ENCODE results near the gene FAM120B.
"Not testable (repeated sequence)": the region's sequence is repeated elsewhere in the genome, so short reads cannot be mapped to it uniquely, and the experiment has no call there.

FAM120B gene

GRCh38 chr6:170314983-170315382 is 8.4 kb downstream of the FAM120B start:
- H3K4me3 ChIP-seq (ENCODE audit: control insufficient read depth, low read depth, low read length): no peak overlapping the region
- TF ChIP-seq, protein P1, sequence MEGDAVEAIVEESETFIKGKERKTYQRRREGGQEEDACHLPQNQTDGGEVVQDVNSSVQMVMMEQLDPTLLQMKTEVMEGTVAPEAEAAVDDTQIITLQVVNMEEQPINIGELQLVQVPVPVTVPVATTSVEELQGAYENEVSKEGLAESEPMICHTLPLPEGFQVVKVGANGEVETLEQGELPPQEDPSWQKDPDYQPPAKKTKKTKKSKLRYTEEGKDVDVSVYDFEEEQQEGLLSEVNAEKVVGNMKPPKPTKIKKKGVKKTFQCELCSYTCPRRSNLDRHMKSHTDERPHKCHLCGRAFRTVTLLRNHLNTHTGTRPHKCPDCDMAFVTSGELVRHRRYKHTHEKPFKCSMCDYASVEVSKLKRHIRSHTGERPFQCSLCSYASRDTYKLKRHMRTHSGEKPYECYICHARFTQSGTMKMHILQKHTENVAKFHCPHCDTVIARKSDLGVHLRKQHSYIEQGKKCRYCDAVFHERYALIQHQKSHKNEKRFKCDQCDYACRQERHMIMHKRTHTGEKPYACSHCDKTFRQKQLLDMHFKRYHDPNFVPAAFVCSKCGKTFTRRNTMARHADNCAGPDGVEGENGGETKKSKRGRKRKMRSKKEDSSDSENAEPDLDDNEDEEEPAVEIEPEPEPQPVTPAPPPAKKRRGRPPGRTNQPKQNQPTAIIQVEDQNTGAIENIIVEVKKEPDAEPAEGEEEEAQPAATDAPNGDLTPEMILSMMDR (IDR thresholded peaks at IDR 0.05; ENCODE audit: control insufficient read depth, insufficient read depth, low read depth, low read length, missing control alignments): no peak
- no peak for DNase-seq (ENCODE audit: low read depth)

DNA sequence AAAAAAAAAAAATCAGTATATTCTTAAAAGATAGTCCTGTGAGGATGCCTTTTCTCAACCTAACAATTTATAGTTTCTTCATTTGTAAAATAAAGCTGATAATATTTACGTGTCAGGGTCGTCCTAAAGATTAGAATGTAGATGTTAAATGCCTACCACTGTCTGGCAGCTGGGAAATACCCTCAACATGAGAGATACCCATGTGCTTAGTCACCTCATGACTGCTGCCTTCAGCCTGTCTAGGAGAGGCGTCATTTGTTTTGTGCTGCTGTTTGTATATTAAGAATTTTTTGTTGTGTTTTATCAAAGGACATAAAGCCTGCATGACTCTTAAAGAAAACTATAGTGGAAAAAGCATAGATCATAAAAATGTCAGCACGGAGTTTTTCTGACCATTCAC is 9.5 kb downstream of the FAM120B start:
- TF ChIP-seq, protein P1 (IDR thresholded peaks at IDR 0.05; ENCODE audit: control insufficient read depth, insufficient read depth, low read depth, low read length, missing control alignments): no peak
- no peak for DNase-seq (ENCODE audit: low read depth)
- H3K4me3 ChIP-seq (ENCODE audit: control insufficient read depth, low read depth, low read length): no peak overlapping the region

- TF ChIP-seq, protein P1 (IDR thresholded peaks at IDR 0.05; ENCODE audit: control insufficient read depth, insufficient read depth, low read depth, low read length, missing control alignments): no peak
Observed at GRCh38 chr6:170317076-170317475, 10.5 kb downstream of the FAM120B start.

DNA sequence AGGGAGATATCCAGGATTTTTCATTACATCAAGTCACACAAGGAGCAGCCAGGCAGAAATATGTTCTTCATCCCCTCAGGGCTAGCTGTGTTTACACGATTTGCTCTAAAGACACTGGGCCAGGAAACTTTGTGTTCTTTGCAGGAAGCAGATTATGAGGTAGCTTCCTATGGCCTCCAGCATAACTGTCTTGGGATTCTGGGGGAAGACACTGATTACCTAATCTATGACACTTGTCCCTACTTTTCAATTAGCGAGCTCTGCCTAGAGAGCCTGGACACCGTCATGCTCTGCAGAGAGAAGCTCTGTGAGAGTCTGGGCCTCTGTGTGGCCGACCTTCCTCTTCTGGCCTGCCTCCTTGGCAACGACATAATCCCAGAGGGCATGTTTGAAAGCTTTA is 11.2 kb downstream of the FAM120B start:
- TF ChIP-seq, protein P1 (IDR thresholded peaks at IDR 0.05; ENCODE audit: control insufficient read depth, insufficient read depth, low read depth, low read length, missing control alignments): no peak
- no peak for DNase-seq (ENCODE audit: low read depth)
- H3K4me3 ChIP-seq (ENCODE audit: control insufficient read depth, low read depth, low read length): no peak overlapping the region

More at GRCh38 chr6:170317076-170317475, 10.5 kb downstream of the FAM120B start:
- H3K4me3 ChIP-seq (ENCODE audit: control insufficient read depth, low read depth, low read length): no peak overlapping the region
- no peak for DNase-seq (ENCODE audit: low read depth)

DNA sequence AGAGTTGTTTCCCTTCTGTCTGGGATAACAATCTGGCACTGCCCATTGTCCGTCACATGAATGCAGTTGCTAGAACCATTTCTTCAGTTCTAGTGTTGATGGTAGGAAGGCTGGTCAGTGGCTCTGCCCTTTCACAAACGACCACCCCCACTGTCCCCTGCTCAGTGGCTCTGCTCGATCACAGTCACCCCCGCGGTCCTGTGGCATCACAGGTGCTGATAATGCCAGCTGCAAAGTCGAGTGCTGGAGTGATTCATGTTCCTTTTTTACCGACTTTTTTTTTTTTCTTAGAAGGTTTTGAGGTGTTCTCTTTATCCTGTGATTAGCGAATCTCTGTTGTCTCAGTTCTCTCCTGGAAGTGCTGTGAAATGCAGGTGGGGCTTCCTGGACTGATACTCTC is 22.8 kb downstream of the FAM120B start:
- TF ChIP-seq, protein P1 (IDR thresholded peaks at IDR 0.05; ENCODE audit: control insufficient read depth, insufficient read depth, low read depth, low read length, missing control alignments): no peak
- no peak for DNase-seq (ENCODE audit: low read depth)
- no peak overlapping the region for H3K4me3 ChIP-seq (ENCODE audit: control insufficient read depth, low read depth, low read length)

DNA sequence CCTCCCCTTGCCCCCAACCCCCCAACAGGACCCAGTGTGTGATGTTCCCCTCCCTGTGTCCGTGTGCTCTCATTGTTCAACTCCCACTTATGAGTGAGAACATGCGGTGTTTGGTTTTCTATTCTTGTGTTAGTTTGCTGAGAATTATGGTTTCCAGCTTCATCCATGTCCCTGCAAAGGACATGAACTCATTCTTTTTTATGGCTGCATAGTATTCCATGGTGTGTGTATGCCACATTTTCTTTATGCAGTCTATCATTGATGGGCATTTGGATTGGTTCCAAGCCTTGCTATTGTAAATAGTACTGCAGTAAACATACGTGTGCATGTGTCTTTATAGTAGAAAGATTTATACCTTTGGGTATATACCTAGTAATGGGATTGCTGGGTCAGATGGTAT is 28.6 kb downstream of the FAM120B start:
- not testable (repeated sequence) for H3K4me3 ChIP-seq (ENCODE audit: control insufficient read depth, low read depth, low read length); DNase-seq (ENCODE audit: low read depth)

- DNase-seq (ENCODE audit: low read depth): peak; percentile 3
- TF ChIP-seq, protein P1 (IDR thresholded peaks at IDR 0.05; ENCODE audit: control insufficient read depth, insufficient read depth, low read depth, low read length, missing control alignments): no peak
- H3K4me3 ChIP-seq (ENCODE audit: control insufficient read depth, low read depth, low read length): no peak overlapping the region
Observed at GRCh38 chr6:170344631-170345576, 38.3 kb downstream of the FAM120B start.
